PFSK-1 (cell line): Measurements from ENCODE around the gene TPSB2.

Source experiments
- FOXP2 ChIP-seq: optimal IDR thresholded peaks from 2 replicates; pipeline ENCODE3; 2011; ENCODE audit warnings: borderline replicate concordance, control low read depth, inconsistent platforms; ENCODE audit not compliant: insufficient read depth; ENCODE audit errors: extremely low read length, extremely low read depth
- POLR2AphosphoS5 ChIP-seq: IDR thresholded peaks from 2 replicates; pipeline ENCODE4 v1.6.1; 2012; ENCODE audit warnings: low read depth, mild to moderate bottlenecking, control low read depth, low read length, moderate library complexity
- SIN3A ChIP-seq: IDR thresholded peaks from 2 replicates; pipeline ENCODE4 v1.6.1; 2012; ENCODE audit warnings: mild to moderate bottlenecking, low read length, moderate library complexity, borderline replicate concordance; ENCODE audit not compliant: insufficient read depth
- TAF1 ChIP-seq: IDR thresholded peaks from 2 replicates; pipeline ENCODE4 v1.6.1; 2012; ENCODE audit warnings: low read length, control low read depth, borderline replicate concordance; ENCODE audit not compliant: insufficient read depth
- TF ChIP-seq, protein P1 (sequence below), 2 experiments: IDR thresholded peaks; 2 replicates each; pipeline versions ENCODE4 v1.6.1 to v1.8.0; 2011 to 2012; ENCODE audit warnings: low read depth in 2 of 2, low read length in 2 of 2, control low read depth in 1 of 2, inconsistent platforms in 1 of 2, mild to moderate bottlenecking in 1 of 2, moderate library complexity in 1 of 2; ENCODE audit not compliant: insufficient read depth in 1 of 2

DNA sequence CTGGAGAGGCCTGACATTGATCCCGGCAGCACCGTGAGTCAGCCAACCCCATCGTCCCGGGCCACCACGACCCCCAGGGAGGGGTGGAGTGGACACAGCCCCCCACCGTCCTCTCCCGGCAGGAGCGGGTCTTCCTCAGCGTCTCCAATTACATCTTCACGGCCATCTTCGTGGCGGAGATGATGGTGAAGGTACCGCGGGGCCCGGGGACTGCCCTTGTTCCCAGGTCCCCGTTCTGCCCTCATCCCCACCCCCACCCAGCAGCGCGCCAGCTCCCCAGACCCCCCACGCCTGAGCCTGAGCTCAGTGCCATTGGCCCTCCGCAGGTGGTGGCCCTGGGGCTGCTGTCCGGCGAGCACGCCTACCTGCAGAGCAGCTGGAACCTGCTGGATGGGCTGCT, 19.5 kb downstream of the TPSB2 start:
- TF ChIP-seq TAF1 (no peak), POLR2AphosphoS5 (no peak), SIN3A (no peak), FOXP2 (no peak)
- TF ChIP-seq, protein P1, sequence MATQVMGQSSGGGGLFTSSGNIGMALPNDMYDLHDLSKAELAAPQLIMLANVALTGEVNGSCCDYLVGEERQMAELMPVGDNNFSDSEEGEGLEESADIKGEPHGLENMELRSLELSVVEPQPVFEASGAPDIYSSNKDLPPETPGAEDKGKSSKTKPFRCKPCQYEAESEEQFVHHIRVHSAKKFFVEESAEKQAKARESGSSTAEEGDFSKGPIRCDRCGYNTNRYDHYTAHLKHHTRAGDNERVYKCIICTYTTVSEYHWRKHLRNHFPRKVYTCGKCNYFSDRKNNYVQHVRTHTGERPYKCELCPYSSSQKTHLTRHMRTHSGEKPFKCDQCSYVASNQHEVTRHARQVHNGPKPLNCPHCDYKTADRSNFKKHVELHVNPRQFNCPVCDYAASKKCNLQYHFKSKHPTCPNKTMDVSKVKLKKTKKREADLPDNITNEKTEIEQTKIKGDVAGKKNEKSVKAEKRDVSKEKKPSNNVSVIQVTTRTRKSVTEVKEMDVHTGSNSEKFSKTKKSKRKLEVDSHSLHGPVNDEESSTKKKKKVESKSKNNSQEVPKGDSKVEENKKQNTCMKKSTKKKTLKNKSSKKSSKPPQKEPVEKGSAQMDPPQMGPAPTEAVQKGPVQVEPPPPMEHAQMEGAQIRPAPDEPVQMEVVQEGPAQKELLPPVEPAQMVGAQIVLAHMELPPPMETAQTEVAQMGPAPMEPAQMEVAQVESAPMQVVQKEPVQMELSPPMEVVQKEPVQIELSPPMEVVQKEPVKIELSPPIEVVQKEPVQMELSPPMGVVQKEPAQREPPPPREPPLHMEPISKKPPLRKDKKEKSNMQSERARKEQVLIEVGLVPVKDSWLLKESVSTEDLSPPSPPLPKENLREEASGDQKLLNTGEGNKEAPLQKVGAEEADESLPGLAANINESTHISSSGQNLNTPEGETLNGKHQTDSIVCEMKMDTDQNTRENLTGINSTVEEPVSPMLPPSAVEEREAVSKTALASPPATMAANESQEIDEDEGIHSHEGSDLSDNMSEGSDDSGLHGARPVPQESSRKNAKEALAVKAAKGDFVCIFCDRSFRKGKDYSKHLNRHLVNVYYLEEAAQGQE (IDR thresholded peaks at IDR 0.05; ENCODE audit: insufficient read depth in 1 of 2, low read depth in 2 of 2, low read length in 2 of 2): no peak
